Keratinocyte (primary cell): ENCODE results near the gene CENPV.

Experiments used
- EZH2 ChIP-seq: IDR thresholded peaks from one replicate; pipeline ENCODE4 v1.6.1; 2012; ENCODE audit warnings: inconsistent platforms, mild to moderate bottlenecking, low read length, moderate library complexity
- TF ChIP-seq, protein P1 (sequence below), 3 experiments: IDR thresholded peaks in 1 of 3; conservative IDR thresholded peaks in 1 of 3; optimal IDR thresholded peaks in 1 of 3; 2 replicates in 2 of 3; 3 replicates in 1 of 3; pipeline versions ENCODE3 to v1.5.1; 2011; ENCODE audit warnings: low read length in 3 of 3, mild to moderate bottlenecking in 3 of 3, moderate library complexity in 2 of 3, control low read depth in 1 of 3, inconsistent platforms in 1 of 3; ENCODE audit not compliant: insufficient read depth in 2 of 3; ENCODE audit errors: extremely low read depth in 1 of 3

DNA sequence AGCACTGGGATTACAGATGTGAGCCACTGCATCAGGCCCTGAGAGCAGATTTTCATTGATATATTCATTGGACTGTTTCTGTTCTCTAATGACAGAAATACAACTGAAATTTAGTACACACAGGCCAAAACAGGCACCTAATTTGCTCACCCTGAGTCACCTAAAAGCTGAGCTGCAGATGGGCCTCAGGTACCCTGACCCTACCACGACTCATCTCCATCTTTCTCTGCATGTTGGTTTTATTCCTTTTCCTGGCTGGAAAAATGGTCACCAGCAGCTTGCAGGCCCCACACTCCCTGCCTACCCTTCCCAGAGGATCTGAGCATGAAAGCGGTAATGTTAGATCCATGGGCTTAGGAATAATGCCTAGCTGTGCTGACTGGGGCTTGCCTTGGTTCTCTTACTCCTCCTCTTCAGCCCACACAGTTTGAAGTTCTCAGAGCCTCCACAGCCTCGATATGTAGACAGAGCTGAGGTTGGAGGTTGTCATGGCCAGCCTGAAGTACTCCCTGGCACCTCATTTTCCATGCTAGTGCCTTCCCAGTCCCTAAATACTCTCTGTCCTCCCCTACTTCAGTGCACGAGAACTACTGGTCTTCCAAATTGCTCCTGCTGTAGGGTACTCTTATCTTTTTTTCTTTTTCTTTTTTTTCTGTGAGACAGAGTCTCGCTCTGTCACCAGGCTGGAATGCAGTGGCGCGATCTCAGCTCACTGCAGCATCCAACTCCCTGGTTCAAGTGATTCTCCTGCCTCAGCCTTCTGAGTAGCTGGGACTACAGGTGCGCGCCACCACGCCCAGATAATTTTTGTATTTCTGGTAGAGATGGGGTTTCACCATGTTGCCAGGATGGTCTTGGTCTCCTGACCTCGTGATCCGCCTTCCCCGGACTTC is 51.1 kb downstream of the CENPV start:
- TF ChIP-seq, protein P1, sequence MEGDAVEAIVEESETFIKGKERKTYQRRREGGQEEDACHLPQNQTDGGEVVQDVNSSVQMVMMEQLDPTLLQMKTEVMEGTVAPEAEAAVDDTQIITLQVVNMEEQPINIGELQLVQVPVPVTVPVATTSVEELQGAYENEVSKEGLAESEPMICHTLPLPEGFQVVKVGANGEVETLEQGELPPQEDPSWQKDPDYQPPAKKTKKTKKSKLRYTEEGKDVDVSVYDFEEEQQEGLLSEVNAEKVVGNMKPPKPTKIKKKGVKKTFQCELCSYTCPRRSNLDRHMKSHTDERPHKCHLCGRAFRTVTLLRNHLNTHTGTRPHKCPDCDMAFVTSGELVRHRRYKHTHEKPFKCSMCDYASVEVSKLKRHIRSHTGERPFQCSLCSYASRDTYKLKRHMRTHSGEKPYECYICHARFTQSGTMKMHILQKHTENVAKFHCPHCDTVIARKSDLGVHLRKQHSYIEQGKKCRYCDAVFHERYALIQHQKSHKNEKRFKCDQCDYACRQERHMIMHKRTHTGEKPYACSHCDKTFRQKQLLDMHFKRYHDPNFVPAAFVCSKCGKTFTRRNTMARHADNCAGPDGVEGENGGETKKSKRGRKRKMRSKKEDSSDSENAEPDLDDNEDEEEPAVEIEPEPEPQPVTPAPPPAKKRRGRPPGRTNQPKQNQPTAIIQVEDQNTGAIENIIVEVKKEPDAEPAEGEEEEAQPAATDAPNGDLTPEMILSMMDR (optimal IDR thresholded peaks at IDR 0.05 in 1 of 3, IDR thresholded peaks at IDR 0.05 in 1 of 3, conservative IDR thresholded peaks at IDR 0.05 in 1 of 3; ENCODE audit: extremely low read depth in 1 of 3, insufficient read depth in 2 of 3, low read length in 3 of 3) = no peak
- no peak for TF ChIP-seq EZH2
